WTC11 (cell line): ENCODE results near the gene ANKRD29. TPM values are rescaled to one million over a fixed set of nuclear protein-coding genes. Genes with fewer than 3 reads are reported as not detected.

ENCODE experiments used
- ATAC-seq: fragments of 200-7000 bp; cut with Tn5 transposase; 2 replicates; pipeline ENCODE4 v1.10.0; 2021; ENCODE audit warnings: mild to moderate bottlenecking, moderate library complexity
- CTCF ChIA-PET: fragments of 300-600 bp; sonication (Branson Sonifier 250); formaldehyde crosslinking; loops from one replicate; lab custom pipeline; 2021; ENCODE audit warnings: antibody characterized with exemption; lab: Charles Lee
- POLR2A ChIA-PET: fragments of 350-600 bp; sonication (Branson Sonifier 250); formaldehyde crosslinking; loops from one replicate; lab custom pipeline; 2021; ENCODE audit warnings: antibody characterized with exemption; lab: Charles Lee
- DNase-seq: peaks from one replicate; pipeline ENCODE4 v3.0.0; 2021; ENCODE audit warnings: low spot score
- H3K27ac Mint-ChIP-seq: 2 replicates; pipeline ENCODE4 v1.8.0; 2021; ENCODE audit warnings: mixed read lengths
- H3K27me3 Mint-ChIP-seq: 2 replicates; pipeline ENCODE4 v1.8.0; 2021; ENCODE audit warnings: low read depth, mild to moderate bottlenecking, moderate library complexity, mixed read lengths
- H3K36me3 Mint-ChIP-seq: 2 replicates; pipeline ENCODE4 v1.8.0; 2021; ENCODE audit warnings: mixed read lengths
- H3K4me1 Mint-ChIP-seq: 2 replicates; pipeline ENCODE4 v1.8.0; 2022; ENCODE audit warnings: mixed read lengths
- H3K4me3 Mint-ChIP-seq: 2 replicates; pipeline ENCODE4 v1.8.0; 2021; ENCODE audit warnings: mild to moderate bottlenecking, moderate library complexity, mixed read lengths
- H3K9me3 Mint-ChIP-seq: 2 replicates; pipeline ENCODE4 v1.8.0; 2021; ENCODE audit warnings: mixed read lengths
- ARID4B ChIP-seq: sonication (generic); formaldehyde crosslinking; IDR thresholded peaks from 2 replicates; pipeline ENCODE4 v1.8.0; 2023; ENCODE audit warnings: missing genetic modification reagents, mild to moderate bottlenecking, borderline replicate concordance
- ATF3 ChIP-seq: sonication (generic); formaldehyde crosslinking; conservative IDR thresholded peaks from 2 replicates; pipeline ENCODE4 v1.8.1; 2022; ENCODE audit warnings: mild to moderate bottlenecking, missing genetic modification reagents
- CREB1 ChIP-seq: sonication (generic); formaldehyde crosslinking; IDR thresholded peaks from 2 replicates; pipeline ENCODE4 v1.8.0; 2023; ENCODE audit warnings: mild to moderate bottlenecking, missing genetic modification reagents
- CREM ChIP-seq: sonication (generic); formaldehyde crosslinking; IDR thresholded peaks from 2 replicates; pipeline ENCODE4 v1.8.1; 2022; ENCODE audit warnings: mild to moderate bottlenecking, missing genetic modification reagents, moderate library complexity
- E2F1 ChIP-seq: sonication (generic); formaldehyde crosslinking; IDR thresholded peaks from 2 replicates; pipeline ENCODE4 v1.8.0; 2022; ENCODE audit warnings: mild to moderate bottlenecking, missing genetic modification reagents
- ERG ChIP-seq: fragments of 250-450 bp; sonication (Bioruptor Pico); IDR thresholded peaks from 2 replicates; pipeline ENCODE4 v1.8.0; 2021; ENCODE audit warnings: mild to moderate bottlenecking
- FOXJ3 ChIP-seq: sonication (generic); formaldehyde crosslinking; IDR thresholded peaks from 2 replicates; pipeline ENCODE4 v1.9.0; 2021; ENCODE audit warnings: missing genetic modification reagents, mild to moderate bottlenecking, borderline replicate concordance
- GABPB1 ChIP-seq: sonication (generic); formaldehyde crosslinking; IDR thresholded peaks from 2 replicates; pipeline ENCODE4 v1.8.1; 2023; ENCODE audit warnings: mild to moderate bottlenecking, missing genetic modification reagents
- IRF2 ChIP-seq: sonication (generic); formaldehyde crosslinking; IDR thresholded peaks from 2 replicates; pipeline ENCODE4 v1.8.0; 2022; ENCODE audit warnings: low read depth, missing genetic modification reagents, borderline replicate concordance
- JUN ChIP-seq: sonication (generic); formaldehyde crosslinking; IDR thresholded peaks from 2 replicates; pipeline ENCODE4 v1.8.0; 2023; ENCODE audit warnings: mild to moderate bottlenecking, missing genetic modification reagents
- MLX ChIP-seq: sonication (generic); formaldehyde crosslinking; IDR thresholded peaks from 2 replicates; pipeline ENCODE4 v1.8.1; 2023; ENCODE audit warnings: mild to moderate bottlenecking, missing genetic modification reagents, moderate library complexity
- MXD4 ChIP-seq: fragments of 250-450 bp; sonication (Bioruptor Pico); IDR thresholded peaks from 2 replicates; pipeline ENCODE4 v1.8.0; 2021; ENCODE audit warnings: mild to moderate bottlenecking, moderate library complexity, borderline replicate concordance
- MYBL2 ChIP-seq: sonication (generic); formaldehyde crosslinking; IDR thresholded peaks from 2 replicates; pipeline ENCODE4 v1.8.1; 2023; ENCODE audit warnings: mild to moderate bottlenecking, moderate library complexity, missing genetic modification reagents
- PRRX2 ChIP-seq: fragments of 250-450 bp; sonication (Bioruptor Pico); IDR thresholded peaks from 2 replicates; pipeline ENCODE4 v1.8.0; 2021; ENCODE audit warnings: mild to moderate bottlenecking
- SP1 ChIP-seq: sonication (generic); formaldehyde crosslinking; conservative IDR thresholded peaks from 2 replicates; pipeline ENCODE4 v1.8.1; 2022; ENCODE audit warnings: missing genetic modification reagents
- USF2 ChIP-seq: sonication (generic); formaldehyde crosslinking; IDR thresholded peaks from 2 replicates; pipeline ENCODE4 v1.8.1; 2023; ENCODE audit warnings: mild to moderate bottlenecking, missing genetic modification reagents, moderate library complexity
- ZBTB43 ChIP-seq: sonication (generic); formaldehyde crosslinking; IDR thresholded peaks from 2 replicates; pipeline ENCODE4 v1.8.1; 2023; ENCODE audit warnings: mild to moderate bottlenecking, missing genetic modification reagents
- ZNF232 ChIP-seq: sonication (generic); formaldehyde crosslinking; IDR thresholded peaks from 2 replicates; pipeline ENCODE4 v1.8.0; 2022; ENCODE audit warnings: mild to moderate bottlenecking, missing genetic modification reagents
- ZNF416 ChIP-seq: fragments of 250-450 bp; sonication (Bioruptor Pico); IDR thresholded peaks from 2 replicates; pipeline ENCODE4 v1.9.0; 2021; ENCODE audit warnings: mild to moderate bottlenecking, inconsistent platforms
- ZSCAN18 ChIP-seq: fragments of 250-450 bp; sonication (Bioruptor Pico); IDR thresholded peaks from 2 replicates; pipeline ENCODE4 v2.1.2; 2022; ENCODE audit warnings: mild to moderate bottlenecking, moderate library complexity
- total RNA-seq: library from RNA; stranded (reverse); gene quantifications from 3 replicates; pipeline ENCODE4 v1.2.3, GENCODE V29; 2021

Gene ANKRD29
- total RNA-seq, 1 experiment from 2014 or later, result 4.9 TPM

GRCh38 chr18:23711426-23711825 lies 48.7 kb upstream of the ANKRD29 start:
- ATAC-seq (no peak), DNase-seq (no peak)
- H3K4me3 Mint-ChIP-seq, result no peak overlapping the region
- H3K9me3 Mint-ChIP-seq, result peaks cover 14% of the 10 kb centered on the region
- no peaks in the 10 kb centered on the region; the same call in 1 of the 2 replicates for H3K27me3 Mint-ChIP-seq
- POLR2A ChIA-PET, result no interaction called here
- peaks cover under 1% of the 10 kb centered on the region for H3K4me1 Mint-ChIP-seq
- TF ChIP-seq ERG (CRISPR knock-in tag) (no peak), ATF3 (CRISPR knock-in tag) (no peak), ZSCAN18 (CRISPR knock-in tag) (no peak), MXD4 (CRISPR knock-in tag) (no peak), IRF2 (no peak), ARID4B (CRISPR knock-in tag) (no peak), GABPB1 (CRISPR knock-in tag) (no peak), ZNF416 (CRISPR knock-in tag) (no peak), JUN (CRISPR knock-in tag) (no peak), MLX (no peak), SP1 (CRISPR knock-in tag) (no peak), MYBL2 (no peak), ZNF232 (no peak), USF2 (no peak), CREM (CRISPR knock-in tag) (no peak), PRRX2 (CRISPR knock-in tag) (no peak), ZBTB43 (no peak), FOXJ3 (CRISPR knock-in tag) (no peak), E2F1 (CRISPR knock-in tag) (no peak), CREB1 (CRISPR knock-in tag) (no peak)
- 0 out of 2 replicates have a peak, but pooled peaks cover 3% of the 10 kb centered on the region for H3K36me3 Mint-ChIP-seq
- CTCF ChIA-PET, result interaction anchor here (1.4 kb wide), 1 partner anchor 90 kb away, joined by 4 read pairs; no protein-coding TSS in a partner anchor
- H3K27ac Mint-ChIP-seq, result no peak overlapping the region
